ENCODE results near the gene RFX1. TPM values are rescaled to one million over a fixed set of nuclear protein-coding genes. Genes with fewer than 3 reads are reported as not detected.
A peak's percentile ranks its signal among the peaks of the same experiment; 100 is the strongest.

Gene RFX1
- total and polyA plus RNA-seq, 9 of the 15 experiments (the other 6 are each of a cell fraction or from before 2014, with no cell fraction given): 0.14 to 19.3 (median 1.2) TPM

DNA sequence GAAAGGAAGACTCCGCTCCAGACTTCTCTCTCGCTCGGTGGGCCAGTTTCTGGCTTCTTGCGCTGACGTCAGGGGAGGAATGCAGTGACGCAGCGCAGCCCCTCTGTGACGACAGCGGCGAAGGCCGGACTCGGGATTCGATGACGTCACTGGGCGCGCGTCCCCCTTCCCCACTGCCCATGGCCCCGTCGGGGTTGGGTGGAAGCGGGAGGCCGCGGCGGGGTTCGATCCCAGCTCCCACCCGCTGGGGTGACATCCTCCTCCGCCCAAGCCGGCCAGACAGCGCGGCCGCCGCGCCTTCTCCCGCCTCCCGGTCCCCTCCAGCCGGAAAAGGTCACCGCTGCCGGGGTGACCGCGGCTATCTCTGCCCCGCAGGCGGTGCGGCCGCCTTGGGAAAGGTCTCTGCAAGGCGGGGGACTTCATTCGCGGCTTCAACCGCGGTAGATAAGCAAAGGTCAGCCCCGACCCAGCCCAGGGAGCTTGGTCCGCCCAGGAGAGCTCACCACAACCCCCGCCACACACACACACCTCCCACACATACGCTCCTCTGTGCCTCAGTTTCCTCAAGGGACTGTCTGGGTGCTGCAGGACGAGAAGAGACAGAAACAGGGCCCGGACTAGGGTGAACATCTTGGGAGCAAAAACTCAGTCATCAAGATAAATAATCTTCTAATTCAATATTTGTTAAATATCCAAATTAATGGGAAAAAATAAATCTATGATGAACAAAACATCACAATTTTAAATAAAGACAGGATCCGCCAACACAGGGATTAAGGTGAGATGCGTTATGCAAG lies 844 bp upstream of the RFX1 start (continued):
- TF ChIP-seq, protein P1, sequence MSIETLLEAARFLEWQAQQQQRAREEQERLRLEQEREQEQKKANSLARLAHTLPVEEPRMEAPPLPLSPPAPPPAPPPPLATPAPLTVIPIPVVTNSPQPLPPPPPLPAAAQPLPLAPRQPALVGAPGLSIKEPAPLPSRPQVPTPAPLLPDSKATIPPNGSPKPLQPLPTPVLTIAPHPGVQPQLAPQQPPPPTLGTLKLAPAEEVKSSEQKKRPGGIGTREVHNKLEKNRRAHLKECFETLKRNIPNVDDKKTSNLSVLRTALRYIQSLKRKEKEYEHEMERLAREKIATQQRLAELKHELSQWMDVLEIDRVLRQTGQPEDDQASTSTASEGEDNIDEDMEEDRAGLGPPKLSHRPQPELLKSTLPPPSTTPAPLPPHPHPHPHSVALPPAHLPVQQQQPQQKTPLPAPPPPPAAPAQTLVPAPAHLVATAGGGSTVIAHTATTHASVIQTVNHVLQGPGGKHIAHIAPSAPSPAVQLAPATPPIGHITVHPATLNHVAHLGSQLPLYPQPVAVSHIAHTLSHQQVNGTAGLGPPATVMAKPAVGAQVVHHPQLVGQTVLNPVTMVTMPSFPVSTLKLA (conservative IDR thresholded peaks at IDR 0.05): peak; percentile 54 to 86
- TF ChIP-seq ZNF778 (CRISPR knock-in tag; IDR thresholded peaks at IDR 0.05) (no peak), CHD1 (IDR thresholded peaks at IDR 0.05; ENCODE audit: low read length) (peak; percentile 59), RBM15 (IDR thresholded peaks at IDR 0.05; ENCODE audit: insufficient read depth, low read length) (no peak), MIER1 (IDR thresholded peaks at IDR 0.05; ENCODE audit: low read depth) (no peak), HNRNPK (IDR thresholded peaks at IDR 0.05; ENCODE audit: low read depth, low read length, poor library complexity, severe bottlenecking) (no peak), BRD4 (IDR thresholded peaks at IDR 0.05) (peak; percentile 90; the same call in 1 of the 2 replicates), RBFOX2 (IDR thresholded peaks at IDR 0.05; ENCODE audit: low read depth, low read length) (peak; percentile 89), RFX1 (IDR thresholded peaks at IDR 0.05) (peak; percentile 58), ZNF316 (IDR thresholded peaks at IDR 0.05) (0 out of 2 replicates have a peak, but pooled peaks have one; percentile 5), RB1 (IDR thresholded peaks at IDR 0.05; ENCODE audit: low read depth) (peak; percentile 95), GTF2E2 (tag; IDR thresholded peaks at IDR 0.05) (no peak; the same call in 1 of the 2 replicates), FOXJ3 (CRISPR knock-in tag; IDR thresholded peaks at IDR 0.05) (no peak), NCOA4 (IDR thresholded peaks at IDR 0.05; ENCODE audit: partially characterized antibody) (no peak), POLR2A (conservative IDR thresholded peaks at IDR 0.05) (peak; percentile 71), TEAD1 (CRISPR knock-in tag; IDR thresholded peaks at IDR 0.05) (peak; percentile 62 to 85; a peak in 3 of 4 replicates), HDAC3 (IDR thresholded peaks at IDR 0.05; ENCODE audit: borderline replicate concordance, partially characterized antibody) (peak; percentile 98), ZNF212 (CRISPR knock-in tag; IDR thresholded peaks at IDR 0.05) (no peak), LCOR (CRISPR knock-in tag; IDR thresholded peaks at IDR 0.05) (peak; percentile 87; the same call in 1 of the 2 replicates), MXI1 (IDR thresholded peaks at IDR 0.05; ENCODE audit: low read depth, low read length) (peak; percentile 64), TAF1 (IDR thresholded peaks at IDR 0.05; ENCODE audit: control insufficient read depth, extremely low read depth, insufficient read depth, low read length, severe bottlenecking) (peak; percentile 60), BRD9 (IDR thresholded peaks at IDR 0.05; ENCODE audit: low read depth, partially characterized antibody) (peak; percentile 88), ZNF146 (CRISPR knock-in tag; IDR thresholded peaks at IDR 0.05; ENCODE audit: unreplicated experiment) (no peak)
- TF ChIP-seq, protein P2, sequence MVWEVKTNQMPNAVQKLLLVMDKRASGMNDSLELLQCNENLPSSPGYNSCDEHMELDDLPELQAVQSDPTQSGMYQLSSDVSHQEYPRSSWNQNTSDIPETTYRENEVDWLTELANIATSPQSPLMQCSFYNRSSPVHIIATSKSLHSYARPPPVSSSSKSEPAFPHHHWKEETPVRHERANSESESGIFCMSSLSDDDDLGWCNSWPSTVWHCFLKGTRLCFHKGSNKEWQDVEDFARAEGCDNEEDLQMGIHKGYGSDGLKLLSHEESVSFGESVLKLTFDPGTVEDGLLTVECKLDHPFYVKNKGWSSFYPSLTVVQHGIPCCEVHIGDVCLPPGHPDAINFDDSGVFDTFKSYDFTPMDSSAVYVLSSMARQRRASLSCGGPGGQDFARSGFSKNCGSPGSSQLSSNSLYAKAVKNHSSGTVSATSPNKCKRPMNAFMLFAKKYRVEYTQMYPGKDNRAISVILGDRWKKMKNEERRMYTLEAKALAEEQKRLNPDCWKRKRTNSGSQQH (CRISPR knock-in tag; IDR thresholded peaks at IDR 0.05): peak; percentile 77; the same call in 1 of the 2 replicates
